Activated naive CD4-positive, alpha-beta T cell treated with anti-CD3 and anti-CD28 coated beads, Interleukin-2, amount 50 U/mL, for 24 hours (primary cell): ENCODE measurements around the gene TRIM50.

Experiments used
- H3K27ac Mint-ChIP-seq: one replicate; pipeline ENCODE4 v1.8.0; 2021; ENCODE audit warnings: mild to moderate bottlenecking, mixed read lengths
- H3K27me3 Mint-ChIP-seq: one replicate; pipeline ENCODE4 v1.8.0; 2021; ENCODE audit warnings: mixed read lengths
- H3K36me3 Mint-ChIP-seq: one replicate; pipeline ENCODE4 v1.8.0; 2021; ENCODE audit warnings: mixed read lengths
- H3K4me1 Mint-ChIP-seq: one replicate; pipeline ENCODE4 v1.8.0; 2021; ENCODE audit warnings: mixed read lengths
- H3K4me3 Mint-ChIP-seq: one replicate; pipeline ENCODE4 v1.8.0; 2021; ENCODE audit warnings: mild to moderate bottlenecking, mixed read lengths
- H3K9me3 Mint-ChIP-seq: one replicate; pipeline ENCODE4 v1.8.0; 2021; ENCODE audit warnings: mixed read lengths

The TRIM50 gene

GRCh38 chr7:73354821-73355220, 26.9 kb upstream of the TRIM50 start:
- Mint-ChIP-seq H3K36me3 (no peaks in the 10 kb centered on the region), H3K4me1 (peaks cover 5% of the 10 kb centered on the region), H3K9me3 (no peaks in the 10 kb centered on the region), H3K27ac (no peak overlapping the region), H3K4me3 (no peak overlapping the region), H3K27me3 (no peaks in the 10 kb centered on the region)

- Mint-ChIP-seq H3K27ac (no peak overlapping the region), H3K27me3 (no peaks in the 10 kb centered on the region), H3K4me1 (peaks cover 5% of the 10 kb centered on the region), H3K36me3 (no peaks in the 10 kb centered on the region), H3K4me3 (no peak overlapping the region), H3K9me3 (no peaks in the 10 kb centered on the region)
Observed at GRCh38 chr7:73354196-73354595, 26.3 kb upstream of the TRIM50 start.

GRCh38 chr7:73353243-73353642, 25.4 kb upstream of the TRIM50 start:
- Mint-ChIP-seq H3K4me1 (peaks cover 5% of the 10 kb centered on the region), H3K27me3 (no peaks in the 10 kb centered on the region), H3K4me3 (no peak overlapping the region), H3K27ac (no peak overlapping the region), H3K9me3 (no peaks in the 10 kb centered on the region), H3K36me3 (no peaks in the 10 kb centered on the region)

- Mint-ChIP-seq H3K9me3 (no peaks in the 10 kb centered on the region), H3K4me3 (no peak overlapping the region), H3K27ac (no peak overlapping the region)
Observed at GRCh38 chr7:73352784-73353183, 24.9 kb upstream of the TRIM50 start.

GRCh38 chr7:73351447-73352167, 23.7 kb upstream of the TRIM50 start:
- Mint-ChIP-seq H3K27me3 (no peaks in the 10 kb centered on the region), H3K27ac (no peak overlapping the region), H3K9me3 (no peaks in the 10 kb centered on the region), H3K4me1 (no peaks in the 10 kb centered on the region), H3K4me3 (no peak overlapping the region), H3K36me3 (no peaks in the 10 kb centered on the region)

More at GRCh38 chr7:73352784-73353183, 24.9 kb upstream of the TRIM50 start:
- H3K27me3 Mint-ChIP-seq = no peaks in the 10 kb centered on the region
- no peaks in the 10 kb centered on the region for H3K36me3 Mint-ChIP-seq
- peaks cover under 1% of the 10 kb centered on the region for H3K4me1 Mint-ChIP-seq

- no peak overlapping the region for H3K4me3 Mint-ChIP-seq
- H3K36me3 Mint-ChIP-seq = no peaks in the 10 kb centered on the region
- H3K27me3 Mint-ChIP-seq = no peaks in the 10 kb centered on the region
- no peaks in the 10 kb centered on the region for H3K4me1 Mint-ChIP-seq
- H3K9me3 Mint-ChIP-seq = no peaks in the 10 kb centered on the region
- no peak overlapping the region for H3K27ac Mint-ChIP-seq
Observed at GRCh38 chr7:73350306-73351068, 22.6 kb upstream of the TRIM50 start.

- no peaks in the 10 kb centered on the region for H3K27me3 Mint-ChIP-seq
- H3K27ac Mint-ChIP-seq = no peak overlapping the region
- no peaks in the 10 kb centered on the region for H3K9me3 Mint-ChIP-seq
- H3K4me1 Mint-ChIP-seq = no peaks in the 10 kb centered on the region
- no peak overlapping the region for H3K4me3 Mint-ChIP-seq
- H3K36me3 Mint-ChIP-seq = no peaks in the 10 kb centered on the region
Observed at GRCh38 chr7:73349763-73350162, 21.9 kb upstream of the TRIM50 start.

- Mint-ChIP-seq H3K36me3 (no peaks in the 10 kb centered on the region), H3K27ac (no peak overlapping the region), H3K27me3 (no peaks in the 10 kb centered on the region), H3K4me3 (no peak overlapping the region), H3K4me1 (no peaks in the 10 kb centered on the region), H3K9me3 (no peaks in the 10 kb centered on the region)
Observed at GRCh38 chr7:73345951-73346350, 18.1 kb upstream of the TRIM50 start.

- H3K27me3 Mint-ChIP-seq = no peaks in the 10 kb centered on the region
- no peaks in the 10 kb centered on the region for H3K36me3 Mint-ChIP-seq
- no peaks in the 10 kb centered on the region for H3K9me3 Mint-ChIP-seq
- no peak overlapping the region for H3K27ac Mint-ChIP-seq
- no peak overlapping the region for H3K4me3 Mint-ChIP-seq
- no peaks in the 10 kb centered on the region for H3K4me1 Mint-ChIP-seq
Observed at GRCh38 chr7:73345538-73345937, 17.7 kb upstream of the TRIM50 start.

GRCh38 chr7:73343671-73344380, 15.9 kb upstream of the TRIM50 start:
- H3K9me3 Mint-ChIP-seq = no peaks in the 10 kb centered on the region
- no peak overlapping the region for H3K27ac Mint-ChIP-seq
- H3K36me3 Mint-ChIP-seq = no peaks in the 10 kb centered on the region
- H3K27me3 Mint-ChIP-seq = no peaks in the 10 kb centered on the region
- H3K4me1 Mint-ChIP-seq = no peaks in the 10 kb centered on the region
- no peak overlapping the region for H3K4me3 Mint-ChIP-seq

GRCh38 chr7:73342645-73343044, 14.8 kb upstream of the TRIM50 start:
- Mint-ChIP-seq H3K4me1 (no peaks in the 10 kb centered on the region), H3K36me3 (no peaks in the 10 kb centered on the region), H3K9me3 (no peaks in the 10 kb centered on the region), H3K4me3 (no peak overlapping the region), H3K27me3 (no peaks in the 10 kb centered on the region), H3K27ac (no peak overlapping the region)

- Mint-ChIP-seq H3K4me1 (no peaks in the 10 kb centered on the region), H3K4me3 (no peak overlapping the region), H3K9me3 (no peaks in the 10 kb centered on the region), H3K27me3 (no peaks in the 10 kb centered on the region), H3K36me3 (no peaks in the 10 kb centered on the region), H3K27ac (no peak overlapping the region)
Observed at GRCh38 chr7:73341877-73342276, 14.0 kb upstream of the TRIM50 start.

- H3K4me1 Mint-ChIP-seq = no peaks in the 10 kb centered on the region
- no peak overlapping the region for H3K27ac Mint-ChIP-seq
- no peak overlapping the region for H3K4me3 Mint-ChIP-seq
- no peaks in the 10 kb centered on the region for H3K36me3 Mint-ChIP-seq
- no peaks in the 10 kb centered on the region for H3K27me3 Mint-ChIP-seq
- H3K9me3 Mint-ChIP-seq = no peaks in the 10 kb centered on the region
Observed at GRCh38 chr7:73340514-73340913, 12.6 kb upstream of the TRIM50 start.

GRCh38 chr7:73338321-73338720, 10.4 kb upstream of the TRIM50 start:
- no peaks in the 10 kb centered on the region for H3K4me1 Mint-ChIP-seq
- no peak overlapping the region for H3K4me3 Mint-ChIP-seq
- no peaks in the 10 kb centered on the region for H3K9me3 Mint-ChIP-seq
- H3K27ac Mint-ChIP-seq = no peak overlapping the region
- no peaks in the 10 kb centered on the region for H3K27me3 Mint-ChIP-seq
- H3K36me3 Mint-ChIP-seq = no peaks in the 10 kb centered on the region

- H3K27me3 Mint-ChIP-seq = no peaks in the 10 kb centered on the region
- H3K4me3 Mint-ChIP-seq = no peak overlapping the region
- H3K4me1 Mint-ChIP-seq = no peaks in the 10 kb centered on the region
- H3K9me3 Mint-ChIP-seq = no peaks in the 10 kb centered on the region
- H3K36me3 Mint-ChIP-seq = no peaks in the 10 kb centered on the region
- H3K27ac Mint-ChIP-seq = no peak overlapping the region
Observed at GRCh38 chr7:73332447-73332846, 4.6 kb upstream of the TRIM50 start.

- no peaks in the 10 kb centered on the region for H3K9me3 Mint-ChIP-seq
- H3K4me3 Mint-ChIP-seq = no peak overlapping the region
- no peaks in the 10 kb centered on the region for H3K27me3 Mint-ChIP-seq
- H3K4me1 Mint-ChIP-seq = no peaks in the 10 kb centered on the region
- H3K27ac Mint-ChIP-seq = no peak overlapping the region
- H3K36me3 Mint-ChIP-seq = no peaks in the 10 kb centered on the region
Observed at GRCh38 chr7:73330772-73331171, 2.9 kb upstream of the TRIM50 start.
